Spinal cord (tissue), 10 donors: ENCODE measurements around the gene SHANK1. TPM values are rescaled to one million over a fixed set of nuclear protein-coding genes. Genes with fewer than 3 reads are reported as not detected.

Source experiments
- DNase-seq, 6 donors: peaks; one replicate each; pipeline versions ENCODE4 v3.0.0 to v3.0.0-alpha.2; 2013 to 2015; ENCODE audit warnings: low spot score in 6 of 6, low read depth in 4 of 6
- H3K27ac ChIP-seq: one replicate; pipeline ENCODE4 v1.5.1; 2013; ENCODE audit warnings: low read depth, low read length, control low read depth
- H3K27me3 ChIP-seq: one replicate; pipeline ENCODE4 v1.6.1; 2013; ENCODE audit warnings: low read length; ENCODE audit not compliant: control insufficient read depth, insufficient read depth
- H3K36me3 ChIP-seq: one replicate; pipeline ENCODE4 v1.6.1; 2013; ENCODE audit warnings: low read length; ENCODE audit not compliant: control insufficient read depth, insufficient read depth
- H3K4me1 ChIP-seq: one replicate; pipeline ENCODE4 v1.6.1; 2013; ENCODE audit warnings: low read length; ENCODE audit not compliant: control insufficient read depth, insufficient read depth
- H3K4me3 ChIP-seq: one replicate; pipeline ENCODE4 v1.5.1; 2013; ENCODE audit warnings: low read depth, low read length, control low read depth
- H3K9me3 ChIP-seq: one replicate; pipeline ENCODE4 v1.6.1; 2013; ENCODE audit warnings: low read length; ENCODE audit not compliant: control insufficient read depth, insufficient read depth
- WGBS: methylation state at CpG from one replicate; pipeline ENCODE4 v1.1.5; 2013; ENCODE audit warnings: missing lambda C conversion rate; ENCODE audit not compliant: insufficient coverage; 5-methylcytosine and 5-hydroxymethylcytosine counted together
- polyA plus RNA-seq, 2 donors: library from polyadenylated mRNA; unstranded; fragments of 120-200 nt; gene quantifications; one replicate each; pipeline ENCODE4 v1.2.1, GENCODE V29; 2013; ENCODE audit not compliant: insufficient read length in 2 of 2
- total RNA-seq, 2 donors: library from RNA; depleted of rRNA in 1 of 2; stranded (reverse); fragments of 120-200 nt in 1 of 2; fragments of >200 nt in 1 of 2; gene quantifications; one replicate each; pipeline versions ENCODE4 v1.2.3 to v1.2.4, GENCODE V29; 2013 to 2014
- donor health status: healthy.

The SHANK1 gene
- total and polyA plus RNA-seq, 4 donors: 8.4 to 116 (median 61.9) TPM

DNA sequence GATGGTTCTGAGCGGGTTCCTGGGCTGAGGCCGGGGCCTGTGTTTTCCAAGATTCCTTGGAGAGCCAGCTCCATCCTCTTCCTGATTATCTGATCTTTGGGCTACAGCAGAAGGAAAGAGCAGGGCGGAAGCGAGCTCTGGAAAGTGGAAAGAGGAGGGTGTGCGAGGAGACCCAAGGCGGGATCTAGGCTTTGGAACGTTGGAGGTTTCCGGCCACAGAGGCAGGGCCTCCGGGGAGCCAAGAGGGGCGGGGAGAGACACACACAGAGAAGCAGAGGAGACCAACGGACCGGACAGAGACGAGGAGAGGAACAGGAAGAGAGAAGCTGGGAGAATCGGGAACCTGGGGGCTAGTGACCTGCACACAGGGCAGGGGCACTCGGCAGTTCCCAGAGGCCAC lies 3.5 kb upstream of the SHANK1 start, which contains the start of gene CLEC11A:
Gene CLEC11A, plus strand, starts transcription at position 296 of the 400 bp plus-strand sequence. CDS start 162 bp downstream, outside the sequence.
- Histone ChIP-seq H3K4me3 (peak within 1 kb of the TSS; percentile 71), H3K9me3 (no peaks in the 10 kb centered on the region), H3K27me3 (no peaks in the 10 kb centered on the region), H3K4me1 (peaks cover 59% of the 10 kb centered on the region), H3K27ac (peak within 1 kb of the TSS; percentile 75), H3K36me3 (no peaks in the 10 kb centered on the region)
- DNase-seq: peak in 1 of 6 donors; percentile 53
- WGBS: 42% methylated on average over 10 of the region's 15 CpGs

- Histone ChIP-seq H3K36me3 (peaks cover under 1% of the 10 kb centered on the region), H3K4me1 (peaks cover 59% of the 10 kb centered on the region), H3K4me3 (peak overlapping the region; percentile 71), H3K27me3 (no peaks in the 10 kb centered on the region), H3K9me3 (no peaks in the 10 kb centered on the region), H3K27ac (peak overlapping the region; percentile 75)
- peak in 3 of 6 donors; percentile 21 to 90 (median 36) for DNase-seq
- 24% methylated on average over 9 of the region's 15 CpGs for WGBS
Observed at GRCh38 chr19:50722201-50723013, 2.8 kb upstream of the SHANK1 start.

DNA sequence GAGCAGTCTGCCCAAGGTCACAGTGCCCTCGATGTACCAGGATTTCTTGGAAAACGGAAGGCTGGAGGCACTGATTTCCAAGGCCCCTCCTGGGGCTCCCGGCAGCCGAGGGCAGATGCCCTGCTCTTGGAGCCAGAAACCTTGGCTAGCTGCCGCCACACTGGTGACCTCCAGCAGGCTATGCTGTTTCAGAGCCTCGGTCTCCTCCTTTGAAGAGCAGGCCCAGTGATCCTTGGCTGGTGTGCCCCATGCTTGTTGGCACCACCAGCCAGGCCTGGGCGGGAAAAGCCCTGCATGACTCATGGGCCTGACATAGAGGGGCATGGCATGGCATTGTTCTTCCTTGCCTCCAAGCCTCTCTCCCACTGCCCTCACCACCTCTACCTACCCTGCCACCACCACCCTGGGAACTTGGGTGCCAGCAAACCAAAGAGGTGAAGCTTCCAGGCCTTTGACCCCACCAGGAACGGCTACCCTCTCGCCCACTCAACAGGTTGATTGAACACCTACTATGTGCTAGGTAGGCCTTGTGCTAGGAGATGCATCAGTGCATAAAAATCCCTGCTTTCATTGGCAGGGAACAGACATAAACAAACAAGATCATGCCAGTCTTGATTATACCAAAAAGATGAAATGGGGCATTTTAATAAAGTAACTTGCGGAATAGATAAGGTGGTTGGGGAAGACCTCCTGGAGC lies 2.0 kb upstream of the SHANK1 start:
- Histone ChIP-seq H3K36me3 (peaks cover 8% of the 10 kb centered on the region), H3K9me3 (no peaks in the 10 kb centered on the region), H3K27ac (no peak overlapping the region), H3K27me3 (no peaks in the 10 kb centered on the region), H3K4me3 (no peak overlapping the region), H3K4me1 (peaks cover 64% of the 10 kb centered on the region)
- 64% methylated on average over 10 of the region's 10 CpGs for WGBS
- DNase-seq: no peak

DNA sequence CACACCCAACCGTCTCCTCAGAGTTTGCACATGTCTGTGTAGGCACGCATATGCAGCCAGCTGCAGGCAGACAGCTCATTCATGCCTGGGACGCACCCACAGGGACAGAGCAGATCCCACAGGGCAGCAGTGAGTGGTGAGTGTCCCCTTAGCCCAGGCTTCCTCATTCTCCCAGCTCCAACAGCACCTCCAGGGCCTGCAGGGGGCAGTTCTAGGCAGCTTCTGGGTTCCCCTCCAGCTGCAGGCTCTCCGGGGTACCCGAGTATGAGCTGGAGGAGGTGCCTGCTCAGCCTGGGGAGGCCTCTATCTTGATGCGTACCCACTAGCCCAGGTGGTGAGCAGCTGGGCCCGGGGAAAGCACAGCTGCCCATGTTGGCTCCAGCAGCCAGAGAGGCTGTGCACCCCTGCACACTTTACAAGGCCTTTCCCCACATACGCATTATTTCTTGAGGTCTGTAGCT lies 1.3 kb upstream of the SHANK1 start:
- H3K4me3 ChIP-seq: no peak overlapping the region
- H3K4me1 ChIP-seq: peaks cover 58% of the 10 kb centered on the region
- H3K9me3 ChIP-seq: no peaks in the 10 kb centered on the region
- WGBS: 43% methylated on average over 8 of the region's 8 CpGs
- peak in 2 of 6 donors; percentile 25 to 55 for DNase-seq
- H3K36me3 ChIP-seq: peaks cover 15% of the 10 kb centered on the region
- no peak overlapping the region for H3K27ac ChIP-seq
- H3K27me3 ChIP-seq: no peaks in the 10 kb centered on the region

GRCh38 chr19:50720181-50720920 lies 749 bp upstream of the SHANK1 start:
- 38% methylated on average over 21 of the region's 21 CpGs for WGBS
- Histone ChIP-seq H3K27me3 (no peaks in the 10 kb centered on the region), H3K27ac (no peak overlapping the region), H3K9me3 (no peaks in the 10 kb centered on the region), H3K36me3 (peaks cover 21% of the 10 kb centered on the region), H3K4me1 (peaks cover 52% of the 10 kb centered on the region), H3K4me3 (no peak overlapping the region)
- DNase-seq: peak in 1 of 6 donors; percentile 34

- no peaks in the 10 kb centered on the region for H3K27me3 ChIP-seq
- 0% methylated on average over 19 of the region's 30 CpGs for WGBS
- DNase-seq: no peak
- H3K27ac ChIP-seq: no peak overlapping the region
- peaks cover 28% of the 10 kb centered on the region for H3K36me3 ChIP-seq
- no peaks in the 10 kb centered on the region for H3K9me3 ChIP-seq
- peaks cover 46% of the 10 kb centered on the region for H3K4me1 ChIP-seq
- peak overlapping the region; percentile 39 for H3K4me3 ChIP-seq
Observed at GRCh38 chr19:50719119-50719435, 525 bp downstream of the SHANK1 start.

- H3K27me3 ChIP-seq: no peaks in the 10 kb centered on the region
- peak overlapping the region; percentile 39 for H3K4me3 ChIP-seq
- no peaks in the 10 kb centered on the region for H3K9me3 ChIP-seq
- peaks cover 40% of the 10 kb centered on the region for H3K4me1 ChIP-seq
- peak in 2 of 6 donors; percentile 56 to 64 for DNase-seq
- WGBS: under 1% methylated on average over 60 of the region's 74 CpGs
- peaks cover 34% of the 10 kb centered on the region for H3K36me3 ChIP-seq
- no peak overlapping the region for H3K27ac ChIP-seq
Observed at GRCh38 chr19:50718255-50719118, 1.1 kb downstream of the SHANK1 start.

GRCh38 chr19:50717891-50718254 lies 1.7 kb downstream of the SHANK1 start:
- Histone ChIP-seq H3K27me3 (no peaks in the 10 kb centered on the region), H3K4me1 (peaks cover 34% of the 10 kb centered on the region), H3K4me3 (no peak overlapping the region), H3K36me3 (peaks cover 40% of the 10 kb centered on the region), H3K9me3 (no peaks in the 10 kb centered on the region), H3K27ac (no peak overlapping the region)
- 0% methylated on average over 1 of the region's 13 CpGs for WGBS
- DNase-seq: peak in 2 of 6 donors; percentile 50 to 76
